SKM-1 treated with dmso at 0.1 percent for 144 hours (cell line): ENCODE measurements around the gene SMARCD2.
"Not testable (repeated sequence)": the region's sequence is repeated elsewhere in the genome, so short reads cannot be mapped to it uniquely, and the experiment has no call there.

ENCODE experiments used
- DNase-seq: peaks from one replicate; lab custom pipeline; 2025; ENCODE audit not compliant: unreplicated experiment; lab: John Stamatoyannopoulos, UW

Gene SMARCD2

DNA sequence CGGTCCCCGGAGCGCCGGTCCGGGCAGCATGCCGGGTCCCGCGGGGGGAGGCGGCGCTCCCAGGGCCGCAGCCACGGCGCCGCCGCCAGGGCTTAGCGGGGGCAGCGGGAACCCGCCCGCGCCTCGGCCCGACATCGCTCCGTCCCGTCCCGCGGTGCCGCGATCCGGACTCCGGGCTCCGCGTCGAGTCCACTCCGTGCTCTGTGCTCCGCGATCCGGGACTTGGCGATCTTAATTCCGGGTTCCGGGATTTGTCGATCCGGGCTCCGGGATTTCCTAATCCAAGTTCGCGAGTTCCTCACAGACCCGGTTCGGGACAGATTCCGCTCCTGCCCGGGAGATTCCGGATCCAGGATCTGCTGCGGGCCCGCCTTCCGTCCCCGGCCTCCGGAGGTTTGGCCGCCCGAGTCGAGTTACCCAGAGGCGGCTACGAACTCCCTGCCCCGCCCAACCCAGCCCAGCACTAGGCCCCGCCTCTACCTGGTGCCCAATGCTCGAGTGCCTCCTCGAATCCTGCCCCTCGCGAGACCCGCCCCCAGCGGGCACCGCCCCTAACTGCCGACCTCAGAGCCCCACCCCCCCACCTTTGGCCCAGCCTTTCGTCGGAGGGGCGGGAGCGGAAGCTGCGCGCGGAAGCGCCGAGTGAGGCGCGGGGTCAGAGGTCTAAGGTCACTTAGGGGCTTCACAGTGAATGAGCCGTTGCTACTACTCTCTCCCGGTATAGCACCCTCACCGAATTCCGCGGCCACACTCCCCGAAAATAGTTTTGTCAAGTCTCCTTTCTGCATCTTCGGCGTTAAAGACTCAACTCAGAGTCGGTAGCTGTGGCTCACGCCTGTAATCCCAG is at the start of gene SMARCD2:
SMARCD2 (minus strand) TSS at position 146 of the 847 bp plus-strand sequence; CDS start at position 135, 11 bp downstream.
- peak; percentile 93 for DNase-seq

DNA sequence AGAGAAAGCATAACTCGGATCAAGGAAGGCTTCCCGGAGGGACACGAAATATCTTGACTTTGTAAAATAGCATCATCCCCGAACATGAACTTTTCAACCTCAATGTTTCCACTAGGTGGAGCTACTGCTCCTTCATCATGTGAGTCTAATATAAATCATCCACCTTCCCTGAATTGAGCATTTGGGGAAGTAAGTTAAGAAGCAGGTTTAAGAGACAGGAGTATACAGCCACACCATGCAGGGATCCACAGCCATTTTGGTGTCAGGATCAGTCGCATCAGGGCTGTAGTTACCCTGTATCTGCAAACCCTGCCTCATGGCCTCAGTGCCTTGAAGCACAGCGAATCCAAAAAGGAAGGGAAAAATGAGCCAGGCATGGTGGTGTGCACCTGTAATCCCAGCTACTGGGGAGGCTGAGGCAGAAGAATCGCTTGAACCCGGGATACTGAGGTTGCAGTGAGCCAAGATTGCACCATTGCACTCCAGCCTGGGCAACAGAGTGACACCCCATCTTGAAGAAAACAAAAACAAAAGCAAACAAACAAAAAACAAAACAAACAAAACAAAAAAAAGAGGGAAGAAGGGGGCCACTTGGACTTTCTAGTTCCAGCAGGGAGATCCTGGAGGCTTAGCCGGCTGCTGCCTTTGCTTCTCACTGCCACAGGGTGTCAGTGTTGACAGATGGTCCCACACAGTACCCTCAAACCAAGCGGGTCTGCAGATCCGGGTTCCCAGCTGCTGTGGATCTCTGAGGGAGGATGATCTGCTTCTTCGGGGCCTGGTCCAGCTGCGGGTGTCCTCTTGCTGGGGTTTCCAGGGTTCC is 46.8 kb upstream of the SMARCD2 start:
- peak; percentile 46 for DNase-seq

GRCh38 chr17:63885119-63885518 is 42.6 kb upstream of the SMARCD2 start:
- DNase-seq: not testable (repeated sequence)

DNA sequence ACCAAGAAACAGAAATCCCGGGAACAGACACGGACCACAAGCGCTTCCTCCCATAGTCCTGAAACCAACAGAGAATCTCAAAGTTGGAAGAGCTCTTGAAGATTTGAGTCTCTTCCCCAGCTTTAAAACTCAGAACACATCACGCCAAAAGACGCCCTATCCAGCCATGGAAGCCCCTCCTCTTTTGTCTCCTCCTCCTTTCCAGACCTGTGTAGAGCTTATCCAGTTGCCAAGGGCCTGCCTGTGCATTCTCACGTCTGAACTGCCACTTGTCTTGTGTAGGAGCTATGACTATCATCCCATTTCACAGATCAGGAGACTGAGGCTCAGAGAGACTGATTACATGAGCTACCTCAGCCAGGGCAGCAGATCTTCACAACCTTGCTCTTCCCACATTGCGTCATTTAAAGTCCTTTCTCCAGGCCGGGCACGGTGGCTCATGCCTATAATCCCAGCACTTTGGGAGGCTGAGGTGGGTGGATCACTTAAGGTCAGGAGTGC is 40.2 kb upstream of the SMARCD2 start:
- not testable (repeated sequence) for DNase-seq

DNA sequence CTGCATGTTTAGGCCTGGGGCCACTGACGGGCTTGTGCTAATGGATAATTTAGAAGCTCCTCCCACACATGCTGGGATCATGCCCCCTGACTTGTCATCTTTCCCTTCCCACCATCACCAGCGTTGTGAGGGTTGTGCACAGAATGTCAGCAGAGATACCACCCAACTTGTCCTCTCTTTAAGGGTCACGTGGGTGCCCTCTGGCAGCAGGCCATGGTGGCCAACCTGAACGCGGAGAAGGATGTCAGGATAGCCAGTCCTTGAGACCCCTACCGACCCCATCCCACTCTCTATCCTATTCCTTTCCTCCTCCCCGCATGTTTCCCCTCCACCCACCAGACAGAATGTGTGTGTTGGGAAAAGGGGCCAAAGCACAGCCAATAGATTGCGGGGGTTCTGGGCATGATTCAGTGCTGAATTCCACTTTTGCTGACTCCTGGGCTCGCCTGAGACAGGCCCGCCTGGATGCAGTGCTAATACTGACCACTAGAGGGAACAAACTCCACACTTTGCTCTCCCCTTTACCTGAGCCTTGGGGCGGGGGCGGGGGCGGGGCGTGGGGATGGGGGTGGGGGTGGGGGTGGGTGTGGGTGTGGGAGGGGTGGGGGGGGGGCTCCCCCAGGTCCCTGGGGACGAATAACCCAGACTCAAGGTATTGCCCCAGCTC is 39.6 kb upstream of the SMARCD2 start, which contains the start of gene GH2:
GH2 (minus strand) TSS at position 10 of the 667 bp plus-strand sequence. CDS start 143 bp downstream, outside the sequence.
- peak; percentile 32 for DNase-seq

DNA sequence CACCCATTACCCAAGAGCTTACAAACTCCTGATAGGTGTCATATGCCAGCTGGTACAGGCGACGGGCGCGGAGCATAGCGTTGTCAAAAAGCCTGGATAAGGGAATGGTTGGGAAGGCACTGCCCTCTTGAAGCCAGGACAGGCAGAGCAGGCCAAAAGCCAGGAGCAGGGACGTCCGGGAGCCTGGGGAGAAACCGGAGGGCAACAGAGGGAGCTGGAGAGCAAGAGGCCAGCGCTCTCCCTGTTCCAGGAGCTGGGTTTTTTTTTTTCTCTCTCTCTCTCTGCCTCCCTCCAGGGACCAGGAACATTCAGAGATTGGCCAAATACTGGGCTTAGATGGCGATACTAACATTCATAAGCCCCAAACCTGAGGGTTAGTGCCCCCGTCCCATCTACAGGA is 38.9 kb upstream of the SMARCD2 start:
- not testable (repeated sequence) for DNase-seq

GRCh38 chr17:63880706-63881105 is 38.2 kb upstream of the SMARCD2 start:
- no peak for DNase-seq

GRCh38 chr17:63878413-63878812 is 35.9 kb upstream of the SMARCD2 start:
- DNase-seq: not testable (repeated sequence)

DNA sequence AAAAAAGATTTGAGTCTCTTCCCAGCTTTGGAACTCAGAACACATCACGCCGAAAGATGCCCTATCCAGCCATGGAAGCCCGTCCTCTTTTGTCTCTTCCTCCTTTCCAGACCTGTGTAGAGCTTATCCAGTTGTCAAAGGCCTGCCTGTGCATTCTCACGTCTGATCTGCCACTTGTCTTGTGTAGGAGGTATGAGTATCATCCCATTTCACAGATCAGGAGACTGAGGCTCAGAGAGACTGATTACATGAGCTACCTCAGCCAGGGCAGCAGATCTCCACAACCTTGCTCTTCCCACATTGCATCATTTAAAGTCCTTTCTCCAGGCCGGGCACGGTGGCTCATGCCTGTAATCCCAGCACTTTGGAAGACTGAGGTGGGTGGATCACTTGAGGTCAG is 32.2 kb upstream of the SMARCD2 start:
- DNase-seq: not testable (repeated sequence)

GRCh38 chr17:63874061-63874626 is 31.7 kb upstream of the SMARCD2 start:
- not testable (repeated sequence) for DNase-seq

DNA sequence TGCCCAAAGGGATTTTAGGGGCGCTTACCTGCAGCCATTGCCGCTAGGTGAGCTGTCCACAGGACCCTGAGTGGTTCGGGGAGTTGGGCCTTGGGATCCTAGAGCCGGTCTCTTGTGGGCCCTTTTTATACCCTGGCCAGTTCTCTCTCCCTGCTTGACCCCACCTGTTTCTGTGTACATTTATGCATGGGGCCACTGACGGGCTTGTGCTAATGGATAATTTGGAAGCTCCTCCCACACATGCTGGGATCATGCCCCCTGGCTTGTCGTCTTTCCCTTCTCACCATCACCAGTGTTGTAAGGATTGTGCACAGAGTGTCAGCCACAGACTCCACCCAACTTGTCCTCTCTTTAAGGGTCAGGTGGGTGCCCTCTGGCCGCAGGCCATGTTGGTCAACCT is 31.1 kb upstream of the SMARCD2 start, which contains the start of gene CSH2:
CSH2 (minus strand) TSS at position 101 of the 400 bp plus-strand sequence; CDS start at position 38, 63 bp downstream.
- not testable (repeated sequence) for DNase-seq

DNA sequence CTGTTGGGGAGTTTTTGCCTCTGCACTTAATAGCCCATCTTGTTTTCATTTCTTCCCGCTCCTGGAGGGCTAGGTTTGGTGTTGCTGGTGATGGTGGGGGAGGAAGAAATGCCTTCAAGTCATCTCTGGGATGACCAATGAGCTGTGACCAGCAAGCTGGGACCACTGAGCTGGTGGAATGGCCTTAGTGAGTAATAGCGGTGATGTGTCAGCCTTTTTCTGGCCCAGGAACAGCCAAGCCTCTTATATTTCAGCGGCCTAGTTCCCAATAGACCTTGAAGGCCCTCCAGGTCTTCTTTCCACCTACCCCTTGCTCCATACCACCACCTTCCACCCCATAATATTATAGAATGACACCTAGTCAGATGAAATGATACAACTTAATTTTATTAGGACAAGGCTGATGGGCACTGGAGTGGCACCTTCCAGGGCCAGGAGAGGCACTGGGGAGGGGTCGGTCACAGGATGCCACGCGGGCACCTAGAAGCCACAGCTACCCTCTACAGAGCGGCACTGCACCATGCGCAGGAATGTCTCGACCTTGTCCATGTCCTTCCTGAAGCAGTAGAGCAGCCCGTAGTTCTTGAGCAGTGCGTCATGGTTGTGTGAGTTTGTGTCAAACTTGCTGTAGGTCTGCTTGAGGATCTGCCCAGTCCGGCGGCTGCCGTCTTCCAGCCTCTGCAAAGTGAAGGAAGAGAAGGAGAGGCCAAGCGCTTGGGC is 29.3 kb upstream of the SMARCD2 start:
- not testable (repeated sequence) for DNase-seq

GRCh38 chr17:63870292-63870665 is 27.8 kb upstream of the SMARCD2 start:
- not testable (repeated sequence) for DNase-seq

DNA sequence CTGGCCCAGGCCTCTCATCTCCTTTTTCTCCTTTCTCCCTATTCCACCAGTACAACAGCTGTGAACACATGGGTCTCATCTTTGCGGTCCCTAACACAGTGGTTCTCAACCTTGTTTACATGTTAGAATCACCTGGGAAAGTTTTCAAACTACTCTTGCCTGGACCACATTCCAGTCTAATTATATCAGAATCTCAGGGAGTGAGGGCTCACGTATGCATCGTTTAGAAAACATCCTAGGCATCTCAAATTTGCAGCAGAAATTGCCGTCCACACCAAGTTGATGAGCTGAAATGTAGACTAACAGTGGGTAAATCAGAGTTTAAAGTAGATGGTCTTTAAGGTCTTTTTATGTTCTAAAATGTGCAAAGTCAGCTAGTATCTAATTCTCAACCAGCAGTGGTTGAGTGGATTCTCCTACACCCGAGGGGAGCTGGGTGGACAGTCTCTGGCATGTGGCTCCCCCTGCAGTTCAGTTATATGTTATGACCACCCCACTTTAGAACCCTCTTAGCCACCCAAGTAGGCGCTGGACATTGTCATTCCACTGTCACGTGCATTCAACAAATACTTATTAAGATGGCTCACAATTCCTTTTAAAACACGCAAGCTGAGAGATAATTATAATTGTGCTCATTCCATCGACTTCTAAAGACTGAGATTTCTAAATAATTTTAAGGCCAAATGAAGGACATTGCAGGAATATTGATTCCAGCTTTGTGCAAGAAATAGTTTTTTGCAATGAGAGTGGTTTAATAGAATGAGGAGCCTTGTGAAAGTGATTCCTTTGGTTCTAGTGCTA is 27.2 kb upstream of the SMARCD2 start:
- DNase-seq: not testable (repeated sequence)

GRCh38 chr17:63866625-63867024 is 24.1 kb upstream of the SMARCD2 start:
- not testable (repeated sequence) for DNase-seq

- DNase-seq: no peak
Measured at GRCh38 chr17:63859257-63859656, 16.8 kb upstream of the SMARCD2 start.

- not testable (repeated sequence) for DNase-seq
Measured at GRCh38 chr17:63856425-63856824, 13.9 kb upstream of the SMARCD2 start.

GRCh38 chr17:63855185-63855584 is 12.7 kb upstream of the SMARCD2 start:
- DNase-seq: no peak

GRCh38 chr17:63854709-63855108 is 12.2 kb upstream of the SMARCD2 start:
- no peak for DNase-seq
